Suppressor macrophage (primary cell): ENCODE data around the gene CLOCK.

Experiments
- DNase-seq, 4 experiments: peaks; one replicate each; pipeline ENCODE4 v3.0.0-alpha.2; 2020 to 2022

The CLOCK gene

GRCh38 chr4:55409468-55410171 lies 137.1 kb downstream of the CLOCK start:
- DNase-seq = peak; percentile 10 to 30 (median 26)

- DNase-seq = no peak
Observed at GRCh38 chr4:55407764-55408163, 138.9 kb downstream of the CLOCK start.

GRCh38 chr4:55407119-55407518 lies 139.6 kb downstream of the CLOCK start:
- DNase-seq = no peak

- DNase-seq = no peak
Observed at GRCh38 chr4:55406545-55406944, 140.2 kb downstream of the CLOCK start.

- no peak for DNase-seq
Observed at GRCh38 chr4:55405073-55405472, 141.6 kb downstream of the CLOCK start.

GRCh38 chr4:55399581-55399980 lies 147.1 kb downstream of the CLOCK start:
- DNase-seq = no peak

GRCh38 chr4:55398966-55399365 lies 147.7 kb downstream of the CLOCK start:
- DNase-seq = peak in 2 of 4 experiments; percentile 10 to 24

GRCh38 chr4:55398461-55398860 lies 148.2 kb downstream of the CLOCK start:
- DNase-seq = peak in 2 of 4 experiments; percentile 11 to 25

GRCh38 chr4:55397520-55398321 lies 149.0 kb downstream of the CLOCK start:
- DNase-seq = peak; percentile 42 to 91 (median 69)

GRCh38 chr4:55397126-55397436 lies 149.6 kb downstream of the CLOCK start:
- DNase-seq = peak in 3 of 4 experiments; percentile 6 to 15 (median 10)

GRCh38 chr4:55396308-55397125 lies 150.2 kb downstream of the CLOCK start:
- peak; percentile 29 to 62 (median 56) for DNase-seq

- peak; percentile 92 to 96 (median 95) for DNase-seq
Observed at GRCh38 chr4:55395529-55396307, 151.0 kb downstream of the CLOCK start, which contains the start of gene TMEM165. Gene TMEM165 (plus strand): TSS chr4:55395957. CDS start chr4:55396190, 233 bp downstream.

GRCh38 chr4:55395218-55395528 lies 151.5 kb downstream of the CLOCK start:
- no peak for DNase-seq

- DNase-seq = no peak
Observed at GRCh38 chr4:55393461-55394320, 153.0 kb downstream of the CLOCK start.

- DNase-seq = no peak
Observed at GRCh38 chr4:55386840-55387239, 159.9 kb downstream of the CLOCK start.

GRCh38 chr4:55386073-55386472 lies 160.6 kb downstream of the CLOCK start:
- peak in 3 of 4 experiments; percentile 19 to 33 (median 19) for DNase-seq

GRCh38 chr4:55385201-55385649 lies 161.5 kb downstream of the CLOCK start:
- DNase-seq = no peak

GRCh38 chr4:55382488-55383003 lies 164.2 kb downstream of the CLOCK start:
- no peak for DNase-seq

- no peak for DNase-seq
Observed at GRCh38 chr4:55381502-55381901, 165.2 kb downstream of the CLOCK start.

GRCh38 chr4:55380576-55380975 lies 166.1 kb downstream of the CLOCK start:
- DNase-seq = no peak
